ENCODE data around the gene OTUD5. TPM values are rescaled to one million over a fixed set of nuclear protein-coding genes. Genes with fewer than 3 reads are reported as not detected.
A peak's percentile ranks its signal among the peaks of the same experiment; 100 is the strongest.

Gene OTUD5, protein sequence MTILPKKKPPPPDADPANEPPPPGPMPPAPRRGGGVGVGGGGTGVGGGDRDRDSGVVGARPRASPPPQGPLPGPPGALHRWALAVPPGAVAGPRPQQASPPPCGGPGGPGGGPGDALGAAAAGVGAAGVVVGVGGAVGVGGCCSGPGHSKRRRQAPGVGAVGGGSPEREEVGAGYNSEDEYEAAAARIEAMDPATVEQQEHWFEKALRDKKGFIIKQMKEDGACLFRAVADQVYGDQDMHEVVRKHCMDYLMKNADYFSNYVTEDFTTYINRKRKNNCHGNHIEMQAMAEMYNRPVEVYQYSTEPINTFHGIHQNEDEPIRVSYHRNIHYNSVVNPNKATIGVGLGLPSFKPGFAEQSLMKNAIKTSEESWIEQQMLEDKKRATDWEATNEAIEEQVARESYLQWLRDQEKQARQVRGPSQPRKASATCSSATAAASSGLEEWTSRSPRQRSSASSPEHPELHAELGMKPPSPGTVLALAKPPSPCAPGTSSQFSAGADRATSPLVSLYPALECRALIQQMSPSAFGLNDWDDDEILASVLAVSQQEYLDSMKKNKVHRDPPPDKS
- total RNA-seq: 10 to 100 TPM; 47.2 to 65.8 (median 58.5) TPM
- polyA plus RNA-seq: 10 to 100 TPM; 29.6 to 53.2 (median 46.6) TPM
- long read RNA-seq, donor 1, transcript OTUD5-202 (9 exons, 2,692 nt): major isoform, 5 of 12 reads
- long read RNA-seq, donor 1, partial matches to known transcripts: 6 of 12 reads
- long read RNA-seq, donor 1, other reads (novel, unspliced or antisense): 0 of 12 reads
- long read RNA-seq, donor 2, partial matches to known transcripts: 15 of 22 reads
- long read RNA-seq, donor 2, other reads (novel, unspliced or antisense): 0 of 22 reads

DNA sequence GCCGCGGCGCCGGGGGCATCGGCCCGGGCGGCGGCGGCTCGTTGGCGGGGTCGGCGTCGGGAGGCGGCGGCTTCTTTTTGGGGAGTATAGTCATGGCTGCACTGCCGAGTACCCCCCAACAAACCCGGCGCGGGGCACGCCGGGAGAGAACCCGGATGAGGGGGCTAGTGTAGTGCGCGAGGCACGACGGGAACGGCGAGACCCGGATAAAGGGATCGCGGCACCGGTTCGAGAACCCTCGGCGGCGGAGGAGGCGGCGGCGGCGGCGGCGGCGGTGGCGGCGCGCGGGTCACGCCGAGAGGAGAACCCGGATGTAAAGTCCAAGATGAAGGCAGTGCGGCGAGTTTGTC lies at the start of gene OTUD5:
OTUD5 (minus strand) TSS at position 131 of the 350 bp plus-strand sequence; CDS start at position 94, 37 bp downstream.
- Histone ChIP-seq H3K4me3 (peak within 1 kb of the TSS; percentile 50 to 82 (median 60)), H3K9me3 (no peaks in the 10 kb centered on the region), H3K27me3 (replicated peaks in 1 of 7) (no peaks in the 10 kb centered on the region), H3K4me1 (peaks cover 8 to 75% (median 55%) of the 10 kb centered on the region in 6 donors), H3K27ac (peak within 1 kb of the TSS; percentile 70 to 98 (median 96)), H3K36me3 (peaks cover 0 to 30% (median 2%) of the 10 kb centered on the region in 6 donors)
- no peak for TF ChIP-seq POLR2A (IDR thresholded peaks at IDR 0.05)
- TF ChIP-seq, protein P1, sequence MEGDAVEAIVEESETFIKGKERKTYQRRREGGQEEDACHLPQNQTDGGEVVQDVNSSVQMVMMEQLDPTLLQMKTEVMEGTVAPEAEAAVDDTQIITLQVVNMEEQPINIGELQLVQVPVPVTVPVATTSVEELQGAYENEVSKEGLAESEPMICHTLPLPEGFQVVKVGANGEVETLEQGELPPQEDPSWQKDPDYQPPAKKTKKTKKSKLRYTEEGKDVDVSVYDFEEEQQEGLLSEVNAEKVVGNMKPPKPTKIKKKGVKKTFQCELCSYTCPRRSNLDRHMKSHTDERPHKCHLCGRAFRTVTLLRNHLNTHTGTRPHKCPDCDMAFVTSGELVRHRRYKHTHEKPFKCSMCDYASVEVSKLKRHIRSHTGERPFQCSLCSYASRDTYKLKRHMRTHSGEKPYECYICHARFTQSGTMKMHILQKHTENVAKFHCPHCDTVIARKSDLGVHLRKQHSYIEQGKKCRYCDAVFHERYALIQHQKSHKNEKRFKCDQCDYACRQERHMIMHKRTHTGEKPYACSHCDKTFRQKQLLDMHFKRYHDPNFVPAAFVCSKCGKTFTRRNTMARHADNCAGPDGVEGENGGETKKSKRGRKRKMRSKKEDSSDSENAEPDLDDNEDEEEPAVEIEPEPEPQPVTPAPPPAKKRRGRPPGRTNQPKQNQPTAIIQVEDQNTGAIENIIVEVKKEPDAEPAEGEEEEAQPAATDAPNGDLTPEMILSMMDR (IDR thresholded peaks at IDR 0.05 in 8 of 11, conservative IDR thresholded peaks at IDR 0.05 in 3 of 11): no peak
- no peak for TF ChIP-seq POLR2AphosphoS5 (IDR thresholded peaks at IDR 0.05)
- intact Hi-C loops (cut with DNase I; ENCODE audit: low total_unique reads): no loop called here
- peak; percentile 93 for DNase-seq
- 0 to 25% (median 2%) methylated on average over 2 to 53 of the region's 53 CpGs for WGBS, 5 donors

DNA sequence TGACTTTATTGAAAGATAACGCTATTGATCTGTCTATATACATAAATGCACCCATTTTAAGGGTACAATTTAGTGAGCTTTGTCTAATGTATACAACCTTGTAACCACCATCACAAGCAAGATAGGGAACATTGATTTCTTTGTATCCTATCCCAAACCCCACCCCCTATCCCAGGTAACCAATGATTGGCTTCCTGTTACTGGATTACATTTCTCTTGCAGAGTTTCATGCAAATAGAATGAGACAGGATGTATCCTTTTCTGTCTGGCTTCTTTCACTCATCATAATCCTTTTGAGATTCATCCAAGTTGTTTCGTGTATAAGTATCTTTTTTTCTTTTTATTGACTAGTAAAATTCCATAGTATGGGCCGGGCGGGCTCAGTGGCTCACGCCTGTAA lies 46.3 kb upstream of the OTUD5 start:
- Histone ChIP-seq H3K36me3 (peaks cover 0 to 10% (median under 1%) of the 10 kb centered on the region in 6 donors), H3K27me3 (replicated peaks in 1 of 7) (no peaks in the 10 kb centered on the region), H3K27ac (no peak overlapping the region), H3K4me3 (no peak overlapping the region), H3K4me1 (peaks cover 0 to 25% (median 13%) of the 10 kb centered on the region in 6 donors), H3K9me3 (no peaks in the 10 kb centered on the region)
- DNase-seq: no peak
- WGBS, 5 donors: 83 to 99% (median 92%) methylated on average over 5 of the region's 5 CpGs
- intact Hi-C loops (cut with DNase I; ENCODE audit: low total_unique reads): no loop called here
- TF ChIP-seq POLR2AphosphoS5 (IDR thresholded peaks at IDR 0.05) (no peak), POLR2A (IDR thresholded peaks at IDR 0.05) (no peak)
- TF ChIP-seq, protein P1 (IDR thresholded peaks at IDR 0.05 in 8 of 11, conservative IDR thresholded peaks at IDR 0.05 in 3 of 11): no peak

DNA sequence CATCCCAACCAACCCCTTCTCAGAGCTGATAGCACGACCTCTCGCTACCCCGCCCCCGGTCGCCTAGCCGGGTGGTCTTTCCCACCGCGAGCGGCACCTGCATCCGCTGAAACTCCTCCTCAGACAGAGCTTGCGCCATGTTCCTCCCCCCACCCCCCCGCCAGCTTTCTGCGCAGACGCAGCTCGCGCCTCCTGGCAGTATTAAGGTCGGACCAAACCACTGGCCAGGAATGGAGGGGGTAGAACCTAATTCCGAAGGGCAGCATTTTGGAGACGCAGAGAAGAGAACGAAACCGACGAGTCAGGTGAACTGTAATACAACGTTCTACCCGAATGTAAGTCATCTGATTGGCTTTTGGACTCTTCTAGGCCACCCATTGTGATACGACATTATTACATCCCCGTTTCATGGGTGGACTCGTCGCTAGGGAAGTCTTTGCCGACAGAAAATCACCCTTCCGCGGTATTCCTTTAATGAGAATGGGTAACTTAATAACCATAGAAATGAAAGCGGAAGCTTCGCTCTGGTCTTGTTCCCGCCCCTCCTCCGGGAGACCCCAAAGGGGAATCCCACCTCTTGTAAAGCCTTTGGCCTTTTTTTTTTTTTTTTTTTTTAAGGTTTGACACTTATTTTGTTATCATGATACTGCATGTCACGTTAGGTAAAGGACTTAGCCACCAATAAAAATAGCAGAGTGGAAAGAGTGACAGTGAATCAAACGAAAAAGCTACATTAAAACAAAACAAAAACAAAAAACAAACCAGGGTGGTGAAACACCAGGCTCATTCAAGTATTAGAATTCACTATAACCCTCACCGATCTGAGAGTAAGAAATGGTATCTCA lies 44.9 kb upstream of the OTUD5 start, which contains the start of gene GRIPAP1:
GRIPAP1 (minus strand) TSS at position 174 of the 845 bp plus-strand sequence; CDS start at position 139, 35 bp downstream.
- 0 to 41% (median 5%) methylated on average over 28 to 38 of the region's 38 CpGs for WGBS, 5 donors
- no peaks in the 10 kb centered on the region for H3K9me3 ChIP-seq
- peak within 1 kb of the TSS; percentile 67 to 94 (median 88) for H3K27ac ChIP-seq
- intact Hi-C loops (cut with DNase I; ENCODE audit: low total_unique reads): no loop called here
- TF ChIP-seq, protein P1 (IDR thresholded peaks at IDR 0.05 in 8 of 11, conservative IDR thresholded peaks at IDR 0.05 in 3 of 11): no peak
- TF ChIP-seq POLR2AphosphoS5 (IDR thresholded peaks at IDR 0.05) (peak; percentile 84 to 92 (median 88)), POLR2A (IDR thresholded peaks at IDR 0.05) (peak in 1 of 3 donors; percentile 34)
- peak; percentile 90 for DNase-seq
- peak within 1 kb of the TSS; percentile 32 to 86 (median 56) for H3K4me3 ChIP-seq
- H3K4me1 ChIP-seq: peaks cover 0 to 33% (median 13%) of the 10 kb centered on the region in 6 donors
- no peaks in the 10 kb centered on the region for H3K27me3 ChIP-seq (replicated peaks in 1 of 7)
- H3K36me3 ChIP-seq: peaks cover 0 to 23% (median 5%) of the 10 kb centered on the region in 6 donors
